Ishikawa (cell line): ENCODE results near the gene STK36.

Experiments
- CEBPB ChIP-seq: IDR thresholded peaks from 2 replicates; pipeline ENCODE4 v1.6.1; 2012
- CREB1 ChIP-seq: IDR thresholded peaks from 2 replicates; pipeline ENCODE4 v1.6.1; 2012; ENCODE audit warnings: low read depth
- EGR1 ChIP-seq: IDR thresholded peaks from 2 replicates; pipeline ENCODE4 v1.6.1; 2012
- EP300 ChIP-seq: IDR thresholded peaks from 2 replicates; pipeline ENCODE4 v1.6.1; 2012; ENCODE audit warnings: borderline replicate concordance
- FOXM1 ChIP-seq: IDR thresholded peaks from 2 replicates; pipeline ENCODE4 v1.6.1; 2012; ENCODE audit warnings: low read depth, borderline replicate concordance
- MAX ChIP-seq: IDR thresholded peaks from 2 replicates; pipeline ENCODE4 v1.6.1; 2012
- NFIC ChIP-seq: IDR thresholded peaks from 2 replicates; pipeline ENCODE4 v1.6.1; 2012
- RAD21 ChIP-seq: IDR thresholded peaks from 2 replicates; pipeline ENCODE4 v1.6.1; 2012; ENCODE audit warnings: low read depth
- REST ChIP-seq: IDR thresholded peaks from 2 replicates; pipeline ENCODE4 v1.6.1; 2012; ENCODE audit warnings: low read depth, mild to moderate bottlenecking
- TAF1 ChIP-seq: IDR thresholded peaks from 2 replicates; pipeline ENCODE4 v1.6.1; 2012; ENCODE audit warnings: low read depth, mild to moderate bottlenecking
- TCF12 ChIP-seq: IDR thresholded peaks from 2 replicates; pipeline ENCODE4 v1.6.1; 2012; ENCODE audit warnings: low read depth
- TEAD4 ChIP-seq: IDR thresholded peaks from 2 replicates; pipeline ENCODE4 v1.6.1; 2012
- USF1 ChIP-seq: IDR thresholded peaks from 2 replicates; pipeline ENCODE4 v1.6.1; 2012
- YY1 ChIP-seq: IDR thresholded peaks from 2 replicates; pipeline ENCODE4 v1.6.1; 2012; ENCODE audit warnings: low read depth
- ZBTB7A ChIP-seq: IDR thresholded peaks from 2 replicates; pipeline ENCODE4 v1.6.1; 2012; ENCODE audit warnings: low read depth

STK36 gene

GRCh38 chr2:218708086-218708485 lies 36.2 kb downstream of the STK36 start:
- TF ChIP-seq RAD21 (no peak), YY1 (no peak)

- TF ChIP-seq REST, result no peak
- TF ChIP-seq CEBPB, result no peak
- no peak for TF ChIP-seq YY1
- TF ChIP-seq RAD21, result no peak
- no peak for TF ChIP-seq USF1
- no peak for TF ChIP-seq EGR1
- no peak for TF ChIP-seq ZBTB7A
- TF ChIP-seq TCF12, result no peak
- TF ChIP-seq NFIC, result no peak
- no peak for TF ChIP-seq TAF1
- TF ChIP-seq MAX, result no peak
- no peak for TF ChIP-seq EP300
- no peak for TF ChIP-seq FOXM1
- TF ChIP-seq CREB1, result no peak
- TF ChIP-seq TEAD4, result no peak
These were observed 38.0 kb downstream of the STK36 start for GRCh38 chr2:218709908-218710307.

- TF ChIP-seq TAF1 (no peak), YY1 (no peak), CREB1 (no peak), FOXM1 (no peak), ZBTB7A (no peak), USF1 (no peak), NFIC (no peak), MAX (no peak)
These were observed 38.4 kb downstream of the STK36 start for GRCh38 chr2:218710334-218710686.

- TF ChIP-seq CREB1, result no peak
- TF ChIP-seq ZBTB7A, result 0 out of 2 replicates have a peak, but pooled peaks have one; percentile 59
- TF ChIP-seq NFIC, result no peak
- TF ChIP-seq MAX, result peak; percentile 92
- TF ChIP-seq CEBPB, result no peak
- no peak for TF ChIP-seq EGR1
- TF ChIP-seq YY1, result peak; percentile 60
- TF ChIP-seq EP300, result 0 out of 2 replicates have a peak, but pooled peaks have one; percentile 11
- peak; percentile 30; the same call in 1 of the 2 replicates for TF ChIP-seq TCF12
- TF ChIP-seq TAF1, result peak; percentile 49; the same call in 1 of the 2 replicates
- TF ChIP-seq USF1, result peak; percentile 93
- peak; percentile 61; the same call in 1 of the 2 replicates for TF ChIP-seq RAD21
These were observed 39.0 kb downstream of the STK36 start, which contains the start of gene TTLL4 for GRCh38 chr2:218710687-218711549. Gene TTLL4, plus strand, starts transcription at chr2:218710835. Its CDS starts 26,842 bp downstream, at chr2:218737677.

GRCh38 chr2:218711550-218711929 lies 39.7 kb downstream of the STK36 start:
- TF ChIP-seq USF1 (no peak), TEAD4 (no peak), FOXM1 (no peak), RAD21 (no peak)

- TF ChIP-seq EP300, result no peak
- TF ChIP-seq YY1, result no peak
- TF ChIP-seq EGR1, result no peak
- TF ChIP-seq RAD21, result no peak
- no peak for TF ChIP-seq CREB1
- no peak for TF ChIP-seq TCF12
- TF ChIP-seq FOXM1, result no peak
- no peak for TF ChIP-seq ZBTB7A
- TF ChIP-seq TEAD4, result no peak
These were observed 42.0 kb downstream of the STK36 start for GRCh38 chr2:218713922-218714321.
